Neutrophil (primary cell): Measurements from ENCODE around the gene DNLZ.

Experiments
- H3K27ac ChIP-seq: fragments of 200-600 bp; sonication (generic); 2 replicates; pipeline ENCODE4 v1.5.1; 2016; ENCODE audit warnings: mild to moderate bottlenecking, moderate library complexity
- H3K27me3 ChIP-seq: fragments of 200-600 bp; sonication (generic); 2 replicates; pipeline ENCODE4 v1.6.0; 2016; ENCODE audit warnings: mild to moderate bottlenecking
- H3K36me3 ChIP-seq: fragments of 200-600 bp; sonication (generic); 2 replicates; pipeline ENCODE4 v1.5.1; 2017
- H3K4me1 ChIP-seq, 2 experiments: fragments of 200-600 bp in 1 of 2; sonication (generic) in 1 of 2; 1 replicate in 1 of 2; 2 replicates in 1 of 2; pipeline versions ENCODE4 v1.5.1 to v1.6.1; 2013 to 2016; ENCODE audit warnings: low read depth in 1 of 2, low read length in 1 of 2, mild to moderate bottlenecking in 1 of 2, moderate library complexity in 1 of 2; ENCODE audit not compliant: control insufficient read depth in 1 of 2, insufficient read depth in 1 of 2
- H3K4me3 ChIP-seq, 2 experiments: fragments of 200-600 bp in 1 of 2; sonication (generic) in 1 of 2; 1 replicate in 1 of 2; 2 replicates in 1 of 2; pipeline ENCODE4 v1.5.1; 2013 to 2016; ENCODE audit warnings: low read depth in 1 of 2, low read length in 1 of 2, mild to moderate bottlenecking in 1 of 2, moderate library complexity in 1 of 2
- H3K9me3 ChIP-seq: fragments of 200-600 bp; sonication (generic); 2 replicates; pipeline ENCODE4 v1.5.1; 2016
- CTCF ChIP-seq: fragments of 200-600 bp; sonication (generic); IDR thresholded peaks from 2 replicates; pipeline ENCODE4 v1.5.1; 2016; ENCODE audit warnings: antibody characterized with exemption

DNLZ gene

DNA sequence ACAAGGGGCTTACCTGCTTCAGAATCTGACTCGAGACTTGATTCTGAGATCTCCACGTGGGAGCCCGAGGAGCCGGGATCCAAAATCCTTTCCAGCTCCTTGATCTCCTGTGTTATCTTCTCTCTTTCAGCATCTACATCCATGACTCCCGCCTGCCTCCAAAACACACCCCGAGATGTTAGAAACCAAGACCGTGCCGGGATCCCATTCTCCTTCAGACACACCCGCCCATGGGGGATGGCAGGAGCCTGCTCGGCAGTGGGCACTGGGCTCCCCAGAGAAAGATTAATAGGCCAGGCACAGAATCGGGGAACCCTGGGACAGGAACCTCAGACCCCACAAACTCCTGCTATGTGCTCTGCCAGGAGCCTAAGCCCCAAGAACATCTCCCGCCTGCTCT lies 34.7 kb upstream of the DNLZ start:
- Histone ChIP-seq H3K9me3 (no peaks in the 10 kb centered on the region), H3K36me3 (peaks cover 49% of the 10 kb centered on the region), H3K27ac (no peak overlapping the region), H3K4me1 (peaks cover 15 to 17% of the 10 kb centered on the region in 2 experiments), H3K27me3 (peaks cover 5% of the 10 kb centered on the region), H3K4me3 (no peak overlapping the region)
- TF ChIP-seq CTCF: no peak

DNA sequence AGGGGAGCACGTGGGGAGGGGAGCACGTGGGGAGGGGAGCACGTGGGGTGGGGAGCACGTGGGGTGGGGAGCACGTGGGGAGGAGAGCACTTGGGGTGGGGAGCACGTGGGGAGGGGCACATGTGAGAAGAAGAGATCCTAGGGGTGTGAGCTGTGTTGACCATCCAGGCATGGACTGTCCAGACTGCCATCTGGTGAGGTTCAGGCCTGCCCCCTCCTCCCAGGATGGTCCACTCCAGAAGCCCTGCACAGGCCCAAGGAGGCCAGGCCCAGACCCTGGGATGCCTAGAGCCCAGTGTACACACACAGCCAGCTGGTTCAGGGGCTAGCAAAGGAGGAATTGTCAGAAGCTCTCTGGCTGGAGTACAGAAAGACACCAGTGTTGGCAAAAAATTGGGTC lies 34.1 kb upstream of the DNLZ start:
- peaks cover 55% of the 10 kb centered on the region for H3K36me3 ChIP-seq
- no peak overlapping the region for H3K4me3 ChIP-seq
- TF ChIP-seq CTCF: no peak
- H3K9me3 ChIP-seq: no peaks in the 10 kb centered on the region
- no peak overlapping the region for H3K27ac ChIP-seq
- peaks cover 15 to 17% of the 10 kb centered on the region in 2 experiments for H3K4me1 ChIP-seq
- peaks cover 5% of the 10 kb centered on the region for H3K27me3 ChIP-seq

GRCh38 chr9:136396219-136396515 lies 32.6 kb upstream of the DNLZ start:
- Histone ChIP-seq H3K4me1 (peaks cover 15 to 17% of the 10 kb centered on the region in 2 experiments), H3K9me3 (no peaks in the 10 kb centered on the region), H3K4me3 (no peak overlapping the region), H3K36me3 (peaks cover 68% of the 10 kb centered on the region), H3K27ac (no peak overlapping the region), H3K27me3 (peaks cover 5% of the 10 kb centered on the region)
- no peak for TF ChIP-seq CTCF

DNA sequence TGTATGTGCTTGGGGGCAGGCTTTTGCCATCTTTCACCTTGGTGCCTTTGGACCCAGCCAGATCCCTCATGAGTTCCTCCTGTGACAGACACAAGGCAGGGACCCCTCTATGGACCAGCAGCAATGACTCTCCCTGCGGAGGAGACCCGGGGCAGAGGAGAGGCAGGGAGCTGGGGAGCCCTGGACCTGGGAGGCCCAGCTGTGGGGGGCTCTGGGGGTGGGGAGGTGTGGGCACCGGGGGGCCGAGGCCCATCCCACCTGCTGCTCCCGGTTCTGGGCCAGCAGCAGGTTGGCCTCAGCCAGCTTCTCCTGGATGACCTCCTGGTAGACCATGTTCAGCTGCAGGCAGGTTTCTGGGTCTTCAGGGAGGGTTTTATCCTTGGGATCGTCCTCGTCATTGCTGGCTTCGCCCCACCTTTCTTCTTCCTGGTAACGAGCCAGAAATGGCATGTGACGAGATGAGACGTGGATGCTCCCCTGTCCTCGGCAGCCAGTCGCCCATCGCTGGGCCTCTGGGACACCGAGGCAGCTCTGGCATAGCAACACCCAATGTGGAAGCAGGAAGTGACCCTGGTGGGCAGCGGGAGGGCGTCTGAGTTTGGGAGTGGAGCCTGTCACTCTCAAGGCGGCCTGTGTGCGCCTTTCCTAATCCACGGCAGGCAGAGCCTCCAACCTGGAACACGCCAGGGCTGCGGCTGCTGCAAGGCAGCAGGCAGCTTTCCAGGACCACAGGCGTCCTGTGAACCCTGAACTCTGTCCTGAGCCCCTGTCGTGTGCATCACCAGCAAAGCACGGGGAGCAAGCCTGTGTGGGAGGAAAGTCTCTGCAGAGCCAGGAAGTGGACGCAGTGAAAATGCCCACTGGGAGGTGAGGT lies 32.0 kb upstream of the DNLZ start:
- no peaks in the 10 kb centered on the region for H3K9me3 ChIP-seq
- H3K4me1 ChIP-seq: peaks cover 14 to 16% of the 10 kb centered on the region in 2 experiments
- no peak overlapping the region for H3K27ac ChIP-seq
- H3K27me3 ChIP-seq: peaks cover 5% of the 10 kb centered on the region
- no peak for TF ChIP-seq CTCF
- no peak overlapping the region for H3K4me3 ChIP-seq
- peaks cover 74% of the 10 kb centered on the region for H3K36me3 ChIP-seq

GRCh38 chr9:136395020-136395340 lies 31.4 kb upstream of the DNLZ start:
- H3K27me3 ChIP-seq: peaks cover 5% of the 10 kb centered on the region
- H3K4me1 ChIP-seq: peaks cover 9 to 12% of the 10 kb centered on the region in 2 experiments
- no peak overlapping the region for H3K27ac ChIP-seq
- H3K9me3 ChIP-seq: no peaks in the 10 kb centered on the region
- H3K36me3 ChIP-seq: peaks cover 76% of the 10 kb centered on the region
- H3K4me3 ChIP-seq: no peak overlapping the region
- TF ChIP-seq CTCF: no peak
